Measurements from ENCODE around the gene DUSP18. TPM values are rescaled to one million over a fixed set of nuclear protein-coding genes. Genes with fewer than 3 reads are reported as not detected.

The DUSP18 gene
- total RNA-seq, 5 donors from 2014 or later (not counting 1 experiment from before 2014, with no cell fraction given) = 9.4 to 19.4 (median 18.8) TPM

GRCh38 chr22:30662040-30662439, 5.6 kb downstream of the DUSP18 start:
- Histone ChIP-seq H3K9me3 (no peaks in the 10 kb centered on the region), H3K4me1 (ENCODE audit: control insufficient read depth in 1 of 2, extremely low read depth in 1 of 2, insufficient read depth in 2 of 2, low read length in 2 of 2) (peaks cover 5 to 11% of the 10 kb centered on the region in 2 experiments), H3K4me3 (ENCODE audit: control insufficient read depth in 1 of 2, extremely low read depth in 1 of 2, low read length in 1 of 2) (no peak overlapping the region), H3K36me3 (ENCODE audit: control insufficient read depth in 2 of 2, extremely low read depth in 1 of 2, insufficient read depth in 1 of 2, low read length in 1 of 2) (peaks cover 0 to 28% of the 10 kb centered on the region in 2 donors), H3K27me3 (replicated peaks in 1 of 2; ENCODE audit: control insufficient read depth in 2 of 2, extremely low read depth in 1 of 2, insufficient read depth in 2 of 2, low read length in 1 of 2) (no peaks in the 10 kb centered on the region), H3K27ac (ENCODE audit: low read length) (no peak overlapping the region)
- DNase-seq (no peak), ATAC-seq (replicated peaks in 1 of 4) (no peak)
- Mint-ChIP-seq H3K9me3 (no peaks in the 10 kb centered on the region), H3K27ac (no peak overlapping the region), H3K36me3 (peaks cover 48% of the 10 kb centered on the region), H3K4me1 (peaks cover 20 to 23% (median 23%) of the 10 kb centered on the region in 3 donors), H3K4me3 (no peak overlapping the region), H3K27me3 (no peaks in the 10 kb centered on the region)
- ChIA-PET CTCF (no interaction called here), POLR2A (no interaction called here)
- WGBS (ENCODE audit: insufficient coverage) = 100% methylated on average over 1 of the region's 4 CpGs

- H3K4me1 Mint-ChIP-seq = peaks cover 0 to 8% (median 2%) of the 10 kb centered on the region in 3 donors
- DNase-seq (no peak), ATAC-seq (replicated peaks in 1 of 4) (no peak)
- H3K36me3 ChIP-seq (ENCODE audit: control insufficient read depth in 2 of 2, extremely low read depth in 1 of 2, insufficient read depth in 1 of 2, low read length in 1 of 2) = peaks cover under 1 to 9% of the 10 kb centered on the region in 2 donors
- H3K27ac Mint-ChIP-seq = no peak overlapping the region
- H3K4me3 Mint-ChIP-seq = no peak overlapping the region
- peaks cover 30% of the 10 kb centered on the region for H3K36me3 Mint-ChIP-seq
- no peaks in the 10 kb centered on the region for H3K4me1 ChIP-seq (ENCODE audit: control insufficient read depth in 1 of 2, extremely low read depth in 1 of 2, insufficient read depth in 2 of 2, low read length in 2 of 2)
- H3K27me3 Mint-ChIP-seq = no peaks in the 10 kb centered on the region
- WGBS (ENCODE audit: insufficient coverage) = no CpG with 5 or more reads among the region's 3 CpGs
- H3K27me3 ChIP-seq (replicated peaks in 1 of 2; ENCODE audit: control insufficient read depth in 2 of 2, extremely low read depth in 1 of 2, insufficient read depth in 2 of 2, low read length in 1 of 2) = no peaks in the 10 kb centered on the region
- POLR2A ChIA-PET = no interaction called here
- no peak overlapping the region for H3K27ac ChIP-seq (ENCODE audit: low read length)
- H3K9me3 ChIP-seq = no peaks in the 10 kb centered on the region
- no peak overlapping the region for H3K4me3 ChIP-seq (ENCODE audit: control insufficient read depth in 1 of 2, extremely low read depth in 1 of 2, low read length in 1 of 2)
- CTCF ChIA-PET = interaction anchor here in 1 of 2 donors (0.7 kb wide), 2 partner anchors 548 to 563 kb away, joined by 4 read pairs; no protein-coding TSS in a partner anchor
- H3K9me3 Mint-ChIP-seq = no peaks in the 10 kb centered on the region
Measured at GRCh38 chr22:30655532-30655931, 12.1 kb downstream of the DUSP18 start.

- H3K4me1 Mint-ChIP-seq = peaks cover 0 to 13% (median 6%) of the 10 kb centered on the region in 3 donors
- no peaks in the 10 kb centered on the region for H3K27me3 Mint-ChIP-seq
- H3K27ac ChIP-seq (ENCODE audit: low read length) = no peak overlapping the region
- POLR2A ChIA-PET = no interaction called here
- peaks cover 18% of the 10 kb centered on the region for H3K36me3 Mint-ChIP-seq
- peaks cover 0 to 5% of the 10 kb centered on the region in 2 experiments for H3K4me1 ChIP-seq (ENCODE audit: control insufficient read depth in 1 of 2, extremely low read depth in 1 of 2, insufficient read depth in 2 of 2, low read length in 2 of 2)
- H3K9me3 Mint-ChIP-seq = no peaks in the 10 kb centered on the region
- peaks cover 3 to 9% of the 10 kb centered on the region in 2 donors for H3K36me3 ChIP-seq (ENCODE audit: control insufficient read depth in 2 of 2, extremely low read depth in 1 of 2, insufficient read depth in 1 of 2, low read length in 1 of 2)
- H3K27ac Mint-ChIP-seq = no peak overlapping the region
- DNase-seq (no peak), ATAC-seq (replicated peaks in 1 of 4) (no peak)
- H3K9me3 ChIP-seq = no peaks in the 10 kb centered on the region
- CTCF ChIA-PET = no interaction called here
- 97% methylated on average over 6 of the region's 14 CpGs for WGBS (ENCODE audit: insufficient coverage)
- H3K4me3 ChIP-seq (ENCODE audit: control insufficient read depth in 1 of 2, extremely low read depth in 1 of 2, low read length in 1 of 2) = no peak overlapping the region
- H3K27me3 ChIP-seq (replicated peaks in 1 of 2; ENCODE audit: control insufficient read depth in 2 of 2, extremely low read depth in 1 of 2, insufficient read depth in 2 of 2, low read length in 1 of 2) = no peaks in the 10 kb centered on the region
- H3K4me3 Mint-ChIP-seq = no peak overlapping the region
Measured at GRCh38 chr22:30654361-30654760, 13.3 kb downstream of the DUSP18 start.

- Histone ChIP-seq H3K4me1 (ENCODE audit: control insufficient read depth in 1 of 2, extremely low read depth in 1 of 2, insufficient read depth in 2 of 2, low read length in 2 of 2) (peaks cover 0 to 10% of the 10 kb centered on the region in 2 experiments), H3K27ac (ENCODE audit: low read length) (no peak overlapping the region), H3K4me3 (ENCODE audit: control insufficient read depth in 1 of 2, extremely low read depth in 1 of 2, low read length in 1 of 2) (no peak overlapping the region), H3K36me3 (ENCODE audit: control insufficient read depth in 2 of 2, extremely low read depth in 1 of 2, insufficient read depth in 1 of 2, low read length in 1 of 2) (peaks cover 3 to 9% of the 10 kb centered on the region in 2 donors), H3K9me3 (no peaks in the 10 kb centered on the region), H3K27me3 (replicated peaks in 1 of 2; ENCODE audit: control insufficient read depth in 2 of 2, extremely low read depth in 1 of 2, insufficient read depth in 2 of 2, low read length in 1 of 2) (no peaks in the 10 kb centered on the region)
- Mint-ChIP-seq H3K4me3 (no peak overlapping the region), H3K27me3 (no peaks in the 10 kb centered on the region), H3K4me1 (peaks cover 0 to 18% (median 11%) of the 10 kb centered on the region in 3 donors), H3K27ac (no peak overlapping the region), H3K36me3 (peaks cover 8% of the 10 kb centered on the region), H3K9me3 (no peaks in the 10 kb centered on the region)
- DNase-seq (no peak), ATAC-seq (replicated peaks in 1 of 4) (no peak)
- ChIA-PET POLR2A (no interaction called here), CTCF (interaction anchor here in 1 of 2 donors (0.6 kb wide), 1 partner anchor 138 kb away, joined by 4 read pairs; no protein-coding TSS in a partner anchor)
- WGBS (ENCODE audit: insufficient coverage) = no CpG with 5 or more reads among the region's 2 CpGs
Measured at GRCh38 chr22:30652852-30653251, 14.8 kb downstream of the DUSP18 start.

GRCh38 chr22:30650508-30651116, 17.1 kb downstream of the DUSP18 start:
- no peak for DNase-seq
- ATAC-seq (replicated peaks in 1 of 4) = no peak
- Histone ChIP-seq H3K4me3 (ENCODE audit: control insufficient read depth in 1 of 2, extremely low read depth in 1 of 2, low read length in 1 of 2) (no peak overlapping the region), H3K27ac (ENCODE audit: low read length) (no peak overlapping the region), H3K27me3 (replicated peaks in 1 of 2; ENCODE audit: control insufficient read depth in 2 of 2, extremely low read depth in 1 of 2, insufficient read depth in 2 of 2, low read length in 1 of 2) (no peaks in the 10 kb centered on the region), H3K36me3 (ENCODE audit: control insufficient read depth in 2 of 2, extremely low read depth in 1 of 2, insufficient read depth in 1 of 2, low read length in 1 of 2) (peaks cover 3 to 7% of the 10 kb centered on the region in 2 donors), H3K9me3 (no peaks in the 10 kb centered on the region), H3K4me1 (ENCODE audit: control insufficient read depth in 1 of 2, extremely low read depth in 1 of 2, insufficient read depth in 2 of 2, low read length in 2 of 2) (peaks cover 0 to 10% of the 10 kb centered on the region in 2 experiments)
- Mint-ChIP-seq H3K27ac (no peak overlapping the region), H3K36me3 (peaks cover 7% of the 10 kb centered on the region), H3K4me1 (peaks cover 0 to 18% (median 11%) of the 10 kb centered on the region in 3 donors), H3K9me3 (no peaks in the 10 kb centered on the region), H3K27me3 (no peaks in the 10 kb centered on the region), H3K4me3 (no peak overlapping the region)
- 71% methylated on average over 3 of the region's 5 CpGs for WGBS (ENCODE audit: insufficient coverage)
- ChIA-PET POLR2A (no interaction called here), CTCF (no interaction called here)

GRCh38 chr22:30649430-30650007, 18.2 kb downstream of the DUSP18 start:
- POLR2A ChIA-PET = no interaction called here
- H3K36me3 ChIP-seq (ENCODE audit: control insufficient read depth in 2 of 2, extremely low read depth in 1 of 2, insufficient read depth in 1 of 2, low read length in 1 of 2) = peaks cover 3 to 5% of the 10 kb centered on the region in 2 donors
- Mint-ChIP-seq H3K9me3 (no peaks in the 10 kb centered on the region), H3K4me1 (peaks cover 0 to 18% (median 11%) of the 10 kb centered on the region in 3 donors), H3K27me3 (no peaks in the 10 kb centered on the region), H3K27ac (peak overlapping the region; percentile 73 to 74), H3K36me3 (peaks cover 4% of the 10 kb centered on the region), H3K4me3 (no peak overlapping the region)
- peak in 20 of 35 experiments; percentile 4 to 62 (median 20) for DNase-seq
- H3K27ac ChIP-seq (ENCODE audit: low read length) = no peak overlapping the region
- CTCF ChIA-PET = no interaction called here
- peaks cover 0 to 10% of the 10 kb centered on the region in 2 experiments for H3K4me1 ChIP-seq (ENCODE audit: control insufficient read depth in 1 of 2, extremely low read depth in 1 of 2, insufficient read depth in 2 of 2, low read length in 2 of 2)
- WGBS (ENCODE audit: insufficient coverage) = no CpG with 5 or more reads among the region's 7 CpGs
- no peak overlapping the region for H3K4me3 ChIP-seq (ENCODE audit: control insufficient read depth in 1 of 2, extremely low read depth in 1 of 2, low read length in 1 of 2)
- peak; percentile 84 to 100 (median 100) for ATAC-seq (replicated peaks in 1 of 4)
- no peaks in the 10 kb centered on the region for H3K9me3 ChIP-seq
- H3K27me3 ChIP-seq (replicated peaks in 1 of 2; ENCODE audit: control insufficient read depth in 2 of 2, extremely low read depth in 1 of 2, insufficient read depth in 2 of 2, low read length in 1 of 2) = no peaks in the 10 kb centered on the region

All from T-cell (primary cell).